Neuronal stem cell (in vitro differentiated cells): ENCODE measurements around the gene IFNL3.

ENCODE experiments used
- DNase-seq: peaks from one replicate; pipeline ENCODE4 v3.0.0-alpha.2; 2013; ENCODE audit warnings: low spot score
- H2AFZ ChIP-seq: one replicate; pipeline ENCODE4 v1.6.1; 2013; ENCODE audit warnings: mild to moderate bottlenecking, low read length, inconsistent platforms
- H2AK5ac ChIP-seq: 2 replicates; pipeline ENCODE4 v1.6.1; 2013; ENCODE audit warnings: low read depth, mild to moderate bottlenecking, inconsistent platforms, low read length, moderate library complexity, mixed read lengths
- H2BK120ac ChIP-seq: 2 replicates; pipeline ENCODE4 v1.6.1; 2013; ENCODE audit warnings: low read depth, mild to moderate bottlenecking, inconsistent platforms, low read length, moderate library complexity, mixed read lengths
- H2BK12ac ChIP-seq: one replicate; pipeline ENCODE4 v1.6.1; 2013; ENCODE audit warnings: low read length, inconsistent platforms
- H2BK15ac ChIP-seq: 2 replicates; pipeline ENCODE4 v1.6.1; 2013; ENCODE audit warnings: mild to moderate bottlenecking, low read length, inconsistent platforms, mixed read lengths
- H2BK5ac ChIP-seq: one replicate; pipeline ENCODE4 v1.6.1; 2013; ENCODE audit warnings: inconsistent platforms, mild to moderate bottlenecking, low read length, moderate library complexity
- H3K14ac ChIP-seq: one replicate; pipeline ENCODE4 v1.6.1; 2013; ENCODE audit warnings: low read length, inconsistent platforms
- H3K18ac ChIP-seq: 2 replicates; pipeline ENCODE4 v1.6.1; 2013; ENCODE audit warnings: low read length, inconsistent platforms
- H3K23ac ChIP-seq: 2 replicates; pipeline ENCODE4 v1.6.1; 2013; ENCODE audit warnings: low read depth, mild to moderate bottlenecking, mixed read lengths, low read length, inconsistent platforms; ENCODE audit not compliant: poor library complexity
- H3K27ac ChIP-seq: replicated peaks from 3 replicates; pipeline ENCODE4 v1.5.1; 2013; ENCODE audit warnings: low read length, inconsistent platforms
- H3K27me3 ChIP-seq, 3 experiments: 2 replicates each; pipeline ENCODE4 v1.6.1; 2013; ENCODE audit warnings: low read length in 3 of 3, mild to moderate bottlenecking in 2 of 3, inconsistent platforms in 1 of 3, low read depth in 1 of 3, mixed read lengths in 1 of 3, moderate library complexity in 1 of 3; ENCODE audit not compliant: control insufficient read depth in 3 of 3, insufficient read depth in 3 of 3
- H3K36me3 ChIP-seq, 2 donors: replicated peaks in 1 of 2; 2 replicates each; pipeline ENCODE4 v1.6.1; 2013; ENCODE audit warnings: low read length in 2 of 2; ENCODE audit not compliant: control insufficient read depth in 2 of 2, insufficient read depth in 2 of 2
- H3K4ac ChIP-seq: 2 replicates; pipeline ENCODE4 v1.6.1; 2013; ENCODE audit warnings: inconsistent platforms, mild to moderate bottlenecking, low read length, moderate library complexity
- H3K4me1 ChIP-seq, 2 donors: 1 replicate in 1 of 2; 2 replicates in 1 of 2; pipeline ENCODE4 v1.6.1; 2013; ENCODE audit warnings: low read length in 2 of 2, low read depth in 1 of 2; ENCODE audit not compliant: control insufficient read depth in 2 of 2, insufficient read depth in 1 of 2
- H3K4me2 ChIP-seq: one replicate; pipeline ENCODE4 v1.6.1; 2013; ENCODE audit warnings: mild to moderate bottlenecking, low read length, inconsistent platforms; ENCODE audit not compliant: insufficient read depth, poor library complexity, severe bottlenecking
- H3K4me3 ChIP-seq, 2 donors: 2 replicates each; pipeline ENCODE4 v1.5.1; 2013; ENCODE audit warnings: low read length in 2 of 2, mild to moderate bottlenecking in 2 of 2, inconsistent platforms in 1 of 2, moderate library complexity in 1 of 2
- H3K79me1 ChIP-seq: one replicate; pipeline ENCODE4 v1.6.1; 2013; ENCODE audit warnings: low read depth, mild to moderate bottlenecking, inconsistent platforms, low read length, moderate library complexity
- H3K9ac ChIP-seq: one replicate; pipeline ENCODE4 v1.6.1; 2013; ENCODE audit warnings: mild to moderate bottlenecking, low read depth, low read length, inconsistent platforms; ENCODE audit not compliant: poor library complexity
- H3K9me3 ChIP-seq, 2 donors: replicated peaks in 1 of 2; 2 replicates each; pipeline versions ENCODE3 to v1.6.1; 2013; ENCODE audit warnings: low read length in 2 of 2, mild to moderate bottlenecking in 2 of 2, inconsistent platforms in 1 of 2, low read depth in 1 of 2, mixed read lengths in 1 of 2, moderate library complexity in 1 of 2; ENCODE audit not compliant: control insufficient read depth in 2 of 2, insufficient read depth in 1 of 2
- H4K8ac ChIP-seq: one replicate; pipeline ENCODE4 v1.6.1; 2013; ENCODE audit warnings: low read depth, mild to moderate bottlenecking, inconsistent platforms, low read length, moderate library complexity
- H4K91ac ChIP-seq: one replicate; pipeline ENCODE4 v1.6.1; 2013; ENCODE audit warnings: low read length, low read depth, mild to moderate bottlenecking, inconsistent platforms; ENCODE audit not compliant: poor library complexity
- WGBS, 2 donors: extraction: QIAGEN DNeasy Blood & Tissue Kit; methylation state at CpG; one replicate each; pipeline ENCODE4 v1.1.7; 2013; ENCODE audit warnings: missing lambda C conversion rate in 2 of 2, mixed read lengths in 1 of 2; ENCODE audit not compliant: insufficient read length in 2 of 2, insufficient replicate concordance in 1 of 2; ENCODE audit errors: extremely low coverage in 2 of 2; 5-methylcytosine and 5-hydroxymethylcytosine counted together

Gene IFNL3

DNA sequence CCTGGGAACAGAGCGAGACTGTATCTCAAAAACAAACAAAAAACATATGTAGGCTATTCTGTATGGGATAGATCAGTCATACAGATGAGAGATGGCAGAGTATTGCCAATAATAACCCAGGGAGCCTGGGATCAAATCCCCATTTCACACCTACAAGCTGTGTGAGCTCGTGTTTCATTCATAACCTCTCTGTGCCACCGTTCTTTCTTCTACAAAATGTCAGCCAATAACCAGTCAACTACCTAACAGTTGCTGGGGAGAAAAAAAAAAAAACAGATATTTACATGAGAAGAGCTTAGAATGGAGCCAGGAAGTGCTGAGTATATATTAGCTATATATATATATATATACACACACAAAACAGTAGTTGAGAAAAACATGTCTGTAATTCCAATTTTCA lies 16.9 kb upstream of the IFNL3 start:
- Histone ChIP-seq H2BK15ac (no peak overlapping the region), H2BK5ac (no peak overlapping the region), H3K4me2 (no peak overlapping the region), H3K36me3 (no peaks in the 10 kb centered on the region), H3K4ac (no peak overlapping the region), H3K4me3 (no peak overlapping the region), H3K79me1 (peaks cover 2% of the 10 kb centered on the region), H2BK12ac (no peak overlapping the region), H3K14ac (no peak overlapping the region), H3K27me3 (peaks cover 25 to 54% (median 38%) of the 10 kb centered on the region in 3 experiments), H3K4me1 (peaks cover 6 to 9% of the 10 kb centered on the region in 2 donors), H3K23ac (no peak overlapping the region), H2BK120ac (no peak overlapping the region), H3K9ac (no peak overlapping the region), H2AFZ (no peak overlapping the region), H4K91ac (no peak overlapping the region), H3K27ac (no peak overlapping the region), H4K8ac (no peak overlapping the region), H3K18ac (no peak overlapping the region), H3K9me3 (no peaks in the 10 kb centered on the region), H2AK5ac (no peak overlapping the region)
- no CpG with 5 or more reads among the region's 3 CpGs for WGBS, 2 donors
- DNase-seq, result no peak

DNA sequence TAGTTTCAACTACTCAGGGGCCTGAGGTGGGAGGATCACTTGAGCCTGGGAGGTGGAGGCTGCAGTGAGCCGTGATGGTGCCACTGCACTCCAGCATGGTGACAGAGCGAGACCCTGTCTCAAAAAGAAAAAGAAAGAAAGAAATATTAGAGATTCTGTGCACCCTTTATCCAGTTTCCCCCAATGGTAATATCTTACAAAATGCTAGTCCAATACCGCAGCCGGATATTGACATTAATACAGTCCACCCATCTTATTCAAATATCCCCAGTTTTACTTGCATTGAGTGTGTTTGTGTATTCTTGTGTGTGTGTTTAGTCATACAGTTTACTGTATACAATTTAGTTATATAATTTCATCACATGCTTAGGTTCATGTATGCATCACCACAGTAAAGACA lies 12.4 kb upstream of the IFNL3 start:
- Histone ChIP-seq H3K9me3 (no peaks in the 10 kb centered on the region), H3K4ac (no peak overlapping the region), H3K14ac (no peak overlapping the region), H2BK15ac (no peak overlapping the region), H3K79me1 (no peaks in the 10 kb centered on the region), H3K23ac (no peak overlapping the region), H3K4me3 (no peak overlapping the region), H4K8ac (no peak overlapping the region), H2AFZ (no peak overlapping the region), H3K27me3 (peaks cover 0 to 44% (median 4%) of the 10 kb centered on the region in 3 experiments), H3K9ac (no peak overlapping the region), H2BK120ac (no peak overlapping the region), H2AK5ac (no peak overlapping the region), H3K36me3 (no peaks in the 10 kb centered on the region), H3K27ac (no peak overlapping the region), H4K91ac (no peak overlapping the region), H3K18ac (no peak overlapping the region), H3K4me2 (no peak overlapping the region), H2BK12ac (no peak overlapping the region), H3K4me1 (peaks cover 0 to 6% of the 10 kb centered on the region in 2 donors), H2BK5ac (no peak overlapping the region)
- DNase-seq, result no peak
- no CpG with 5 or more reads among the region's 4 CpGs for WGBS, 2 donors

DNA sequence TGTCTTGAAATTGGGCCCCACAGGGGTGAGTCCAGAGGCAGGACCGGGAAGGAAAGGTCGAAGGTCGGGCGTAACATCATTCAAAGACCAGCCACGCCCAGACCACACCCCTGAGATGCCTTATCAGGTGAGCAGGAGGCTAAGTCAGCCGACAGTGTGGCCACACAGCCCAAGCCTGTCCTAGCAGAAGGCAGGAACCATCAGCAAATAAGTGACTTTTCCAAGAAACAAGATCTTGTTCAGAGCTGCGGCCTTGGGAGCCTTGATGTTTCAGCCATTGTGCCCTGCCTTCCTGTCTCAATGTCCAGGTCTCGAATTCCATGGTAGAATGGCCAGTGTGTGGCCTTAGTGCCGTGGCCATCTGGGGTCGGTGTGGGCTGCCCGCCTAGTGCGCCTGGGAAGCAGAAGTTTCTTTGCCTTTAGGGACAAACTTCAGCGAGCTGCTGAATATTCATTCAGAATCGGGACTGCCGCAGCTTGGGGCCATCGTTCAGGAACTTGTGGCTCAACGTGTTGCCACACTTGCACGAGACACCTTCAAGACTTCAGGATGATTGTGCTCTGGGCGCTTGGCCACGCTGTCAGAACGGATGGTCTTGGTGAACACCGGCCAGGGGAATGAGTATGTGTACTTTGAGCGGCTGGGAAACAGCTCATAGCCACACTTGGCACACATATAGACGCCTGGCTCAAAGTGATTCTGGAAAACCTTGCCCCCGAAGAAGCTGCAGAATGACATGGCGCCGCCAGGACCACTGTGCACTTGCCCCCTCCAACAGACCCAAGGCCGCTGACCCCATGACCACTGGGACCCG lies 9.9 kb upstream of the IFNL3 start:
- no peak overlapping the region for H2BK15ac ChIP-seq
- H3K4me1 ChIP-seq, result peaks cover 0 to 6% of the 10 kb centered on the region in 2 donors
- H3K4me2 ChIP-seq, result no peak overlapping the region
- peaks cover 0 to 48% (median 9%) of the 10 kb centered on the region in 3 experiments for H3K27me3 ChIP-seq
- no CpG with 5 or more reads among the region's 29 CpGs for WGBS, 2 donors
- no peaks in the 10 kb centered on the region for H3K9me3 ChIP-seq
- H3K14ac ChIP-seq, result no peak overlapping the region
- H2AK5ac ChIP-seq, result no peak overlapping the region
- H2AFZ ChIP-seq, result no peak overlapping the region
- H4K91ac ChIP-seq, result no peak overlapping the region
- H3K4me3 ChIP-seq, result no peak overlapping the region
- no peak overlapping the region for H2BK120ac ChIP-seq
- no peaks in the 10 kb centered on the region for H3K36me3 ChIP-seq
- H2BK12ac ChIP-seq, result no peak overlapping the region
- no peak overlapping the region for H3K4ac ChIP-seq
- H2BK5ac ChIP-seq, result no peak overlapping the region
- H4K8ac ChIP-seq, result no peak overlapping the region
- H3K9ac ChIP-seq, result no peak overlapping the region
- no peak overlapping the region for H3K27ac ChIP-seq
- DNase-seq, result no peak
- H3K79me1 ChIP-seq, result no peaks in the 10 kb centered on the region
- peak overlapping the region; percentile 2 for H3K23ac ChIP-seq
- no peak overlapping the region for H3K18ac ChIP-seq

DNA sequence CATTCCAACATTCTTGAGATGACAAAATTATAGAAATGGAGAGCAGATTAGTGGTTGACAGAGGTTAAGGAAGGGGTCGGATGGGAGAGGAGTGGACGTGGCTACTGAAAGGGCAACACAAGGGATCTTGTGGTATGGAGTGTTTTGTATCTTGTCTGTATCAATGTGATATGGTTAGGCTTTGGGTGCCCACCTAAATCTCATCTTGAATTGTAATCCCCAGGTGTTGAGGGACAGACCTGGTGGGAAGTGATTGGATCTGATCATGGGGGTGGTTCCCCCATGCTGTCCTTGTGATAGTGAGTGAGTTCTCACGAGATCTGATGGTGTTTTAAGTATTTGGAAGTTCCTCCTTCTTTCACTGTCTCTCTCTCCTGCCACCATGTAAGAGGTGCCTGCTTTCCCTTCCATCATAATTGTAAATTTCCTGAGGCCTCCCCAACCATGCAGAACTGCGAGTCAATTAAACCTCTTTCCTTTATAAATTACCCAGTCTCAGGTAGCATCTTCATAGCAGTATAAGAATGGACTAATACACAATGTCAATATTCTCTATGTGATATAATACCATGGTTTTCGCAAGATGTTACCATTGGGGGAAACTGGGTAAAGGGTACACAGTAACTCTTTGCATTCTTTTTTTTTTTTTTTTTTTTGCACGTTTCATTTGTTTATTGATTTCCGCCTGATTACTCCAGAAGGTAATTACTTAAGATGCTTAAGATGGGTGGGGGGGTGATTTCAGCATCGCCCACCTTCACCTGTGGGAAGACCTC lies 8.8 kb upstream of the IFNL3 start:
- H3K27ac ChIP-seq, result no peak overlapping the region
- no peak overlapping the region for H2AFZ ChIP-seq
- no peaks in the 10 kb centered on the region for H3K79me1 ChIP-seq
- peaks cover 0 to 5% of the 10 kb centered on the region in 2 donors for H3K4me1 ChIP-seq
- H3K18ac ChIP-seq, result no peak overlapping the region
- H4K91ac ChIP-seq, result no peak overlapping the region
- no peak overlapping the region for H2AK5ac ChIP-seq
- H3K36me3 ChIP-seq, result no peaks in the 10 kb centered on the region
- peaks cover 3 to 59% (median 21%) of the 10 kb centered on the region in 3 experiments for H3K27me3 ChIP-seq
- H3K23ac ChIP-seq, result no peak overlapping the region
- WGBS, 2 donors, result no CpG with 5 or more reads among the region's 8 CpGs
- DNase-seq, result no peak
- H2BK5ac ChIP-seq, result no peak overlapping the region
- no peak overlapping the region for H3K9ac ChIP-seq
- no peak overlapping the region for H4K8ac ChIP-seq
- H3K4me2 ChIP-seq, result no peak overlapping the region
- H2BK120ac ChIP-seq, result no peak overlapping the region
- H3K14ac ChIP-seq, result no peak overlapping the region
- H2BK15ac ChIP-seq, result no peak overlapping the region
- H3K4ac ChIP-seq, result no peak overlapping the region
- H3K9me3 ChIP-seq, result peaks cover 0 to 2% of the 10 kb centered on the region in 2 donors
- no peak overlapping the region for H3K4me3 ChIP-seq
- H2BK12ac ChIP-seq, result no peak overlapping the region
